PC-3 (cell line): ENCODE results near the gene YARS2. TPM values are rescaled to one million over a fixed set of nuclear protein-coding genes. Genes with fewer than 3 reads are reported as not detected.

Experiments used
- ATAC-seq: fragments of 200-7000 bp; cut with Tn5 transposase; 2 replicates; pipeline ENCODE4 v1.9.1; 2020; ENCODE audit warnings: mild to moderate bottlenecking, moderate library complexity
- BruUV-seq: library from RNA; stranded (reverse); fragments of 400-500 nt; replicated peaks from 2 replicates; lab custom pipeline; 2021; lab: Mats Ljungman, UMichigan
- CTCF ChIA-PET: fragments of 300-600 bp; sonication (Branson Sonifier 250); formaldehyde crosslinking; loops from one replicate; lab custom pipeline; 2022; ENCODE audit warnings: antibody characterized with exemption; lab: Charles Lee
- POLR2A ChIA-PET: fragments of 300-600 bp; sonication (Branson Sonifier 250); formaldehyde crosslinking; loops from one replicate; lab custom pipeline; 2022; ENCODE audit warnings: antibody characterized with exemption; ENCODE audit not compliant: unreplicated experiment; lab: Charles Lee
- DNase-seq: peaks from one replicate; pipeline ENCODE4 v3.0.0-alpha.2; 2015
- H2AFZ ChIP-seq: fragments of 300-600 bp; sonication (generic); 2 replicates; pipeline ENCODE4 v1.6.0; 2016; ENCODE audit warnings: antibody characterized with exemption, low read length
- H3F3A ChIP-seq: fragments of 300-600 bp; sonication (generic); one replicate; pipeline ENCODE4 v1.6.0; 2017; ENCODE audit warnings: antibody characterized with exemption, low read length, control low read depth, mild to moderate bottlenecking; ENCODE audit not compliant: unreplicated experiment
- H3K27ac ChIP-seq: fragments of 300-600 bp; sonication (generic); 2 replicates; pipeline ENCODE4 v1.5.1; 2016; ENCODE audit warnings: mild to moderate bottlenecking, low read length
- H3K27me3 ChIP-seq: fragments of 300-600 bp; sonication (generic); 2 replicates; pipeline ENCODE4 v1.6.1; 2016; ENCODE audit warnings: low read length, mixed read lengths
- H3K36me3 ChIP-seq: fragments of 300-600 bp; sonication (generic); 2 replicates; pipeline ENCODE4 v1.6.1; 2016; ENCODE audit warnings: low read depth, mixed run types, low read length, mixed read lengths
- H3K4me1 ChIP-seq: fragments of 300-600 bp; sonication (generic); 2 replicates; pipeline ENCODE4 v1.5.1; 2016; ENCODE audit warnings: low read length; ENCODE audit not compliant: insufficient read depth
- H3K4me2 ChIP-seq: fragments of 300-600 bp; sonication (generic); 2 replicates; pipeline ENCODE4 v1.6.0; 2016; ENCODE audit warnings: low read length
- H3K4me3 ChIP-seq: fragments of 300-600 bp; sonication (generic); 2 replicates; pipeline ENCODE4 v1.5.1; 2016; ENCODE audit warnings: mild to moderate bottlenecking, low read length, mixed read lengths
- H3K79me2 ChIP-seq: fragments of 300-600 bp; sonication (generic); 2 replicates; pipeline ENCODE4 v1.6.1; 2017; ENCODE audit warnings: low read length, mixed read lengths
- H3K9ac ChIP-seq: fragments of 300-600 bp; sonication (generic); 2 replicates; pipeline ENCODE4 v1.6.0; 2016; ENCODE audit warnings: mild to moderate bottlenecking, low read length
- H3K9me2 ChIP-seq: fragments of 300-600 bp; sonication (generic); replicated peaks from 2 replicates; pipeline ENCODE4 v1.6.1; 2016; ENCODE audit warnings: mixed run types, low read length, mixed read lengths
- H3K9me3 ChIP-seq: fragments of 300-600 bp; sonication (generic); 2 replicates; pipeline ENCODE4 v1.6.1; 2016; ENCODE audit warnings: low read length, mixed read lengths
- H4K20me1 ChIP-seq: fragments of 300-600 bp; sonication (generic); 2 replicates; pipeline ENCODE4 v1.6.1; 2016; ENCODE audit warnings: low read length, mixed read lengths
- EZH2 ChIP-seq: fragments of 300-600 bp; sonication (generic); IDR thresholded peaks from one replicate; pipeline ENCODE4 v1.6.1; 2017; ENCODE audit warnings: antibody characterized with exemption, mild to moderate bottlenecking, low read length; ENCODE audit not compliant: unreplicated experiment
- EZH2phosphoT487 ChIP-seq: fragments of 300-600 bp; sonication (generic); IDR thresholded peaks from 2 replicates; pipeline ENCODE4 v1.6.1; 2018; ENCODE audit warnings: mild to moderate bottlenecking, antibody characterized with exemption, low read length, borderline replicate concordance
- intact Hi-C: fragments of 100-400 bp; cut with micrococcal nuclease; formaldehyde crosslinking; loops from 2 replicates; pipeline ENCODE4 v1.9.0; 2023
- total RNA-seq: library from RNA; depleted of rRNA; stranded (reverse); fragments of >200 nt; gene quantifications from 2 replicates; pipeline ENCODE4 v1.2.3, GENCODE V29; 2014
- TF ChIP-seq, protein P1 (sequence below): fragments of 300-600 bp; sonication (generic); conservative IDR thresholded peaks from 2 replicates; pipeline ENCODE4 v1.5.1; 2017; ENCODE audit warnings: antibody characterized with exemption, low read depth, mild to moderate bottlenecking, low read length

The YARS2 gene
- total RNA-seq, 1 experiment from 2014 or later = 37.4 TPM

DNA sequence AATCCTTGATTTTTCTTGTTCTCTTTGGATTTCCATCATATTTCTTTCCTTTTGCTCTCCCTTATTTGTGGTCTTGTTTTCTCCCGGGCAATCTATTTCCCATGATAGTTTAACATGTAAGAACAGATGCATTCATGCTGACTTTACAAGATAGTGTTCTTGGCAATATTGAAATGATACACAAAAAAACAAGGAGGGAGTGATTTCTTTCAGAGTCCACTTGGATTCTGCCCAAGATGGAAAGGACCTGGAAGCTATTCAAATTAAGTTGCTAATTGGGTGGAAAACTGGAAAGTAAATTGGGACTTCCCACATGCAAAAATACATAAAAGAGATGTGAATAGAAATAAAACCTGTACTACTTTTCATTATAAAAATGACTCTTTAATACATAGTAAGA, 14.4 kb upstream of the YARS2 start:
- Histone ChIP-seq H2AFZ (no peak overlapping the region), H4K20me1 (no peaks in the 10 kb centered on the region), H3K9me2 (no peaks in the 10 kb centered on the region), H3K36me3 (no peaks in the 10 kb centered on the region), H3K4me2 (no peak overlapping the region), H3K9me3 (no peaks in the 10 kb centered on the region), H3K27ac (no peak overlapping the region), H3F3A (no peaks in the 10 kb centered on the region), H3K4me3 (no peak overlapping the region), H3K27me3 (no peaks in the 10 kb centered on the region), H3K9ac (no peak overlapping the region), H3K79me2 (no peaks in the 10 kb centered on the region), H3K4me1 (no peaks in the 10 kb centered on the region)
- TF ChIP-seq, protein P1, sequence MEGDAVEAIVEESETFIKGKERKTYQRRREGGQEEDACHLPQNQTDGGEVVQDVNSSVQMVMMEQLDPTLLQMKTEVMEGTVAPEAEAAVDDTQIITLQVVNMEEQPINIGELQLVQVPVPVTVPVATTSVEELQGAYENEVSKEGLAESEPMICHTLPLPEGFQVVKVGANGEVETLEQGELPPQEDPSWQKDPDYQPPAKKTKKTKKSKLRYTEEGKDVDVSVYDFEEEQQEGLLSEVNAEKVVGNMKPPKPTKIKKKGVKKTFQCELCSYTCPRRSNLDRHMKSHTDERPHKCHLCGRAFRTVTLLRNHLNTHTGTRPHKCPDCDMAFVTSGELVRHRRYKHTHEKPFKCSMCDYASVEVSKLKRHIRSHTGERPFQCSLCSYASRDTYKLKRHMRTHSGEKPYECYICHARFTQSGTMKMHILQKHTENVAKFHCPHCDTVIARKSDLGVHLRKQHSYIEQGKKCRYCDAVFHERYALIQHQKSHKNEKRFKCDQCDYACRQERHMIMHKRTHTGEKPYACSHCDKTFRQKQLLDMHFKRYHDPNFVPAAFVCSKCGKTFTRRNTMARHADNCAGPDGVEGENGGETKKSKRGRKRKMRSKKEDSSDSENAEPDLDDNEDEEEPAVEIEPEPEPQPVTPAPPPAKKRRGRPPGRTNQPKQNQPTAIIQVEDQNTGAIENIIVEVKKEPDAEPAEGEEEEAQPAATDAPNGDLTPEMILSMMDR = no peak
- TF ChIP-seq EZH2 (no peak), EZH2phosphoT487 (no peak)
- intact Hi-C loops = no loop called here
- DNase-seq = no peak
- POLR2A ChIA-PET = no interaction called here
- no TSS peak for BruUV-seq
- no peak for ATAC-seq
- CTCF ChIA-PET = no interaction called here

DNA sequence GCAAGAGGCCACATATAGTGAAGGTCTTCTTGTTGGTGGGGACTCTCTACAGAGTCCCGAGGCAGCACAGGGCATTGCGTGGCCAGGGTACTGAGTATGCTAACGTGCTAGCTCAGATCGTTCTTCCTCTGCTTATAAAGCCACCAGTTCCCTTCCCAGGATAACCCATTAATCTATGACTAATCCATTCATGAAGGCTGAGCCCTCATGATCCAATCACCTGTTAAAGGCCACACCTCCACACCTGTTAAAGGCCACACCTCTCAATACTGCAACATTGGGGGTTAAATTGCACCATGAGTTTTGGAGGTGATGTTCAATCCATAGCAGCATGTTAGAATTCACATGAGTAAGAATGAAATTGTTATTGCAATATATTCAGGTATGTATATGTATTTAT, 12.8 kb upstream of the YARS2 start:
- CTCF ChIA-PET = no interaction called here
- no peak overlapping the region for H3K27ac ChIP-seq
- H2AFZ ChIP-seq = no peak overlapping the region
- no peak for TF ChIP-seq EZH2
- no peak overlapping the region for H3K4me2 ChIP-seq
- no peaks in the 10 kb centered on the region for H3K36me3 ChIP-seq
- H3K4me1 ChIP-seq = no peaks in the 10 kb centered on the region
- H4K20me1 ChIP-seq = no peaks in the 10 kb centered on the region
- H3K9ac ChIP-seq = no peak overlapping the region
- H3K79me2 ChIP-seq = no peaks in the 10 kb centered on the region
- H3K27me3 ChIP-seq = no peaks in the 10 kb centered on the region
- POLR2A ChIA-PET = no interaction called here
- no peaks in the 10 kb centered on the region for H3K9me2 ChIP-seq
- no peaks in the 10 kb centered on the region for H3F3A ChIP-seq
- H3K4me3 ChIP-seq = no peak overlapping the region
- DNase-seq (no peak), ATAC-seq (no peak)
- intact Hi-C loops = no loop called here
- no TSS peak for BruUV-seq
- no peaks in the 10 kb centered on the region for H3K9me3 ChIP-seq

DNA sequence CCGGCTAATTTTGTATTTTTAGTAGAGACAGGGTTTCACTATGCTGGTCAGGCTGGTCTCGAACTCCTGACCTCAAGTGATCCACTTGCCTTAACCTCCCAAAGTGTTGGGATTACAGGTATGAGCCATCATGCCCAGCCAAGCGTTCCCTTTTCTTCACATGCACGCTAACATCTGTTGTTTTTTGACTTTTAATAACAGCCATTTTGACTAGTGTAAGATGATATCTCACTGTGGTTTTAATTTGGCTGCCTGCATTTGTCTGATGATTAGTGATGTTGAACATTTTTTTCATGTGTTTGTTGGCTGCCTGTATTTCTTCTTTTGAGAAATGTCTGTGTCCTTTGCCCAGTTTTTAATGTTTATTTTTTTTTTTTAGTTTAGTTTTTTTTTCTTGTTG, 10.2 kb upstream of the YARS2 start:
- BruUV-seq = no TSS peak
- H4K20me1 ChIP-seq = no peaks in the 10 kb centered on the region
- intact Hi-C loops = no loop called here

DNA sequence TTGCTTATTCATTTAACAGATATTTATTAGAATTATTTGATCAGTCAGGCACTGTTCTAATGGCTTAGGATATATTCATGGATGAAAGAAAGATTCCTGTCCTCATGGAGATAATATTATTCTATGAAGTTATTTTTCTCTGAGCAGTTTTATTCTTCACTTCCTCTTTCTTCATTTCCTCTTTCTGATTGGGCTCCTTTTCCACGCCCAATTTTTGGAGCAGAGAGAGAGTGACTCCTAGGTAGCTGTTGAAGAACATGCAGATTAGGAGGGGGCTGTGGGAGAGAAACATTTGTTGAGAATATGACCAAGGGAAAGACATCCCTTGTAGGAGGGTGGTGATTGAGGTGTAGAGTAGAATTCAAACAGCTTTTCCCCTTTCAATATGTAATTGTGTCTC, 6.0 kb upstream of the YARS2 start:
- Histone ChIP-seq H3K27me3 (no peaks in the 10 kb centered on the region), H2AFZ (no peak overlapping the region), H3K4me3 (no peak overlapping the region), H3K36me3 (no peaks in the 10 kb centered on the region), H3K9me3 (no peaks in the 10 kb centered on the region), H3K4me1 (peaks cover 9% of the 10 kb centered on the region), H3K79me2 (no peaks in the 10 kb centered on the region), H3K9me2 (no peaks in the 10 kb centered on the region), H3K27ac (no peak overlapping the region), H3K4me2 (no peak overlapping the region), H3K9ac (no peak overlapping the region), H3F3A (no peaks in the 10 kb centered on the region), H4K20me1 (no peaks in the 10 kb centered on the region)
- ATAC-seq = no peak
- TF ChIP-seq EZH2 = no peak
- TF ChIP-seq EZH2phosphoT487 = no peak
- TF ChIP-seq, protein P1 = no peak
- ChIA-PET CTCF (no interaction called here), POLR2A (no interaction called here)
- intact Hi-C loops = no loop called here
- no peak for DNase-seq
- no TSS peak for BruUV-seq

More for the DNA sequence above, 10.2 kb upstream of the YARS2 start:
- no peak for DNase-seq
- CTCF ChIA-PET = no interaction called here
- no peak for ATAC-seq
- POLR2A ChIA-PET = no interaction called here
- H3K27ac ChIP-seq = no peak overlapping the region
- H3K9me2 ChIP-seq = no peaks in the 10 kb centered on the region
- H3K4me3 ChIP-seq = no peak overlapping the region
- H2AFZ ChIP-seq = no peak overlapping the region
- no peak for TF ChIP-seq EZH2
- no peaks in the 10 kb centered on the region for H3K27me3 ChIP-seq
- H3K9me3 ChIP-seq = no peaks in the 10 kb centered on the region
- H3K4me2 ChIP-seq = no peak overlapping the region
- H3F3A ChIP-seq = no peaks in the 10 kb centered on the region
- H3K36me3 ChIP-seq = no peaks in the 10 kb centered on the region
- no peak overlapping the region for H3K9ac ChIP-seq
- H3K79me2 ChIP-seq = no peaks in the 10 kb centered on the region
- no peaks in the 10 kb centered on the region for H3K4me1 ChIP-seq
